Kidney epithelial cell (primary cell): ENCODE results near the gene PTH1R. TPM values are rescaled to one million over a fixed set of nuclear protein-coding genes. Genes with fewer than 3 reads are reported as not detected.

Source experiments
- DNase-seq: peaks from one replicate; pipeline ENCODE4 v3.0.0-alpha.2; 2010; ENCODE audit warnings: low read depth
- H3K27me3 ChIP-seq: 2 replicates; pipeline ENCODE4 v1.6.0; 2011; ENCODE audit warnings: low read length; ENCODE audit not compliant: control insufficient read depth, insufficient read depth
- H3K36me3 ChIP-seq: 2 replicates; pipeline ENCODE4 v1.5.1; 2011; ENCODE audit warnings: low read length; ENCODE audit not compliant: control insufficient read depth, insufficient read depth
- H3K4me3 ChIP-seq: 2 replicates; pipeline ENCODE4 v1.5.1; 2011; ENCODE audit warnings: low read depth, mild to moderate bottlenecking, control low read depth, low read length
- total RNA-seq: library from RNA; depleted of rRNA; stranded (reverse); fragments of >200 nt; gene quantifications from 2 replicates; pipeline ENCODE4 v1.2.3, GENCODE V29; 2015
- TF ChIP-seq, protein P1 (sequence below): IDR thresholded peaks from 2 replicates; pipeline ENCODE4 v1.5.1; 2011; ENCODE audit warnings: mild to moderate bottlenecking, moderate library complexity, low read length, control low read depth, inconsistent platforms; ENCODE audit not compliant: insufficient read depth, poor library complexity, severe bottlenecking

PTH1R gene
- total RNA-seq, 1 donor from 2014 or later, result 2.1 TPM

DNA sequence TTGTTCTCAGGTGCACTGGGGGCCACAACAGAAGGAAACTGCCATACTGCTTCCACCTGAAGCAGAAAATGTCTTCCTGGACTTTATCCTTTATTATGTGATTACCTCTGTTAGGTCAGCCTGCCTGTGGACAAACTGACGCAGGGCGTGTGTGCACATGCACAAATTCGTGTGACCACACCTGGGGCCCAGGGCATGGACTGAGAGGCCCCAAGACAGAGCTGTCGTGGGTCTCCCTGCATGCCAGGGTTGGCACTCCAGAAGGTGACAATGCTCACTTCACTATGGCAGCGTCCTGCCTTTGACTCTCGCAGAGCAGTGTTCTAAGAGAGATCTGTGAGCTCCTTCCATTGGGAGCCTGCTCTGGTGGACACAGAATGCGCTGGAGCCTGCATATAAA, 64.6 kb downstream of the PTH1R start:
- no peaks in the 10 kb centered on the region for H3K36me3 ChIP-seq
- no peaks in the 10 kb centered on the region for H3K27me3 ChIP-seq
- TF ChIP-seq, protein P1, sequence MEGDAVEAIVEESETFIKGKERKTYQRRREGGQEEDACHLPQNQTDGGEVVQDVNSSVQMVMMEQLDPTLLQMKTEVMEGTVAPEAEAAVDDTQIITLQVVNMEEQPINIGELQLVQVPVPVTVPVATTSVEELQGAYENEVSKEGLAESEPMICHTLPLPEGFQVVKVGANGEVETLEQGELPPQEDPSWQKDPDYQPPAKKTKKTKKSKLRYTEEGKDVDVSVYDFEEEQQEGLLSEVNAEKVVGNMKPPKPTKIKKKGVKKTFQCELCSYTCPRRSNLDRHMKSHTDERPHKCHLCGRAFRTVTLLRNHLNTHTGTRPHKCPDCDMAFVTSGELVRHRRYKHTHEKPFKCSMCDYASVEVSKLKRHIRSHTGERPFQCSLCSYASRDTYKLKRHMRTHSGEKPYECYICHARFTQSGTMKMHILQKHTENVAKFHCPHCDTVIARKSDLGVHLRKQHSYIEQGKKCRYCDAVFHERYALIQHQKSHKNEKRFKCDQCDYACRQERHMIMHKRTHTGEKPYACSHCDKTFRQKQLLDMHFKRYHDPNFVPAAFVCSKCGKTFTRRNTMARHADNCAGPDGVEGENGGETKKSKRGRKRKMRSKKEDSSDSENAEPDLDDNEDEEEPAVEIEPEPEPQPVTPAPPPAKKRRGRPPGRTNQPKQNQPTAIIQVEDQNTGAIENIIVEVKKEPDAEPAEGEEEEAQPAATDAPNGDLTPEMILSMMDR, result no peak
- DNase-seq, result no peak
- no peak overlapping the region for H3K4me3 ChIP-seq

GRCh38 chr3:46942481-46943236, 65.1 kb downstream of the PTH1R start:
- Histone ChIP-seq H3K36me3 (no peaks in the 10 kb centered on the region), H3K4me3 (no peak overlapping the region), H3K27me3 (no peaks in the 10 kb centered on the region)
- DNase-seq, result no peak
- TF ChIP-seq, protein P1, result no peak

GRCh38 chr3:46943237-46944187, 66.0 kb downstream of the PTH1R start:
- no peak for DNase-seq
- no peaks in the 10 kb centered on the region for H3K27me3 ChIP-seq
- no peaks in the 10 kb centered on the region for H3K36me3 ChIP-seq
- TF ChIP-seq, protein P1, result no peak
- no peak overlapping the region for H3K4me3 ChIP-seq

DNA sequence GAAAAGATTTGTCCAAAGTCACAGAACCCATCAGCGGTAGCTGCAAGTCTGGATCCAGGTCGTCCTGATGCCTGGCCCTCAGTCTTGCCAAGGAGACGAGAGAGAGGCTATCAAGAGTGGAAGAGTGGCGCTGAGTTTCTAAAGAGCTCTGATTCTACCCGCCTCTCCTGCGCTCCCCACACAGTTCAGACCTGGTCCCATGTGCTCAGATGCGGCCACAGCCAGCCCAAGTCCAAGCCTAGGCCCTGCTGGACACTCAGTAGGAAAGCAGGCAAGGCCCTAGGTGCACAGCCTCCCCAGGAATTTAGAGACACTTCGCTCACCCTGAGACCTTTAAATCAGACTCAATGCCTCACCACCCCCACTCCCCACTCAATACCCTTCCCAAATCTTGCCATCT, 66.7 kb downstream of the PTH1R start:
- no peak for DNase-seq
- TF ChIP-seq, protein P1, result no peak
- Histone ChIP-seq H3K27me3 (no peaks in the 10 kb centered on the region), H3K36me3 (no peaks in the 10 kb centered on the region), H3K4me3 (no peak overlapping the region)

GRCh38 chr3:46946416-46946815, 68.9 kb downstream of the PTH1R start:
- no peaks in the 10 kb centered on the region for H3K27me3 ChIP-seq
- no peak overlapping the region for H3K4me3 ChIP-seq
- no peak for DNase-seq
- TF ChIP-seq, protein P1, result no peak
- no peaks in the 10 kb centered on the region for H3K36me3 ChIP-seq
